Neural progenitor cell (in vitro differentiated cells): ENCODE data around the gene AGRP.

ENCODE experiments used
- CTCF ChIP-seq: fragments of 200-600 bp; sonication (generic); IDR thresholded peaks from 2 replicates; pipeline ENCODE4 v1.5.1; 2017; ENCODE audit warnings: antibody characterized with exemption, mild to moderate bottlenecking
- EZH2 ChIP-seq: fragments of 200-600 bp; sonication (generic); IDR thresholded peaks from 2 replicates; pipeline ENCODE4 v1.6.1; 2017; ENCODE audit warnings: antibody characterized with exemption, mild to moderate bottlenecking, moderate library complexity
- EZH2phosphoT487 ChIP-seq: fragments of 200-600 bp; sonication (generic); IDR thresholded peaks from 2 replicates; pipeline ENCODE4 v1.6.1; 2017; ENCODE audit warnings: antibody characterized with exemption

GRCh38 chr16:67445126-67445426, 38.3 kb downstream of the AGRP start:
- TF ChIP-seq CTCF (no peak), EZH2phosphoT487 (no peak), EZH2 (no peak)
